OCI-M1 (cell line): ENCODE measurements around the gene SNF8.
"Not testable (repeated sequence)": the region's sequence is repeated elsewhere in the genome, so short reads cannot be mapped to it uniquely, and the experiment has no call there.

Experiments
- DNase-seq: peaks from one replicate; lab custom pipeline; 2025; lab: John Stamatoyannopoulos, UW

SNF8 gene

GRCh38 chr17:48944515-48945260, at the start of gene SNF8:
Gene SNF8 (minus strand): TSS chr17:48944842. CDS start chr17:48944734, 108 bp downstream.
- DNase-seq = peak; percentile 94

- DNase-seq = peak; percentile 43
Observed at GRCh38 chr17:48993951-48994350, 49.3 kb upstream of the SNF8 start.

GRCh38 chr17:48993305-48993704, 48.7 kb upstream of the SNF8 start:
- no peak for DNase-seq

- no peak for DNase-seq
Observed at GRCh38 chr17:48992444-48992843, 47.8 kb upstream of the SNF8 start.

GRCh38 chr17:48990882-48991357, 46.3 kb upstream of the SNF8 start:
- DNase-seq = peak; percentile 42

GRCh38 chr17:48989100-48989499, 44.5 kb upstream of the SNF8 start:
- DNase-seq = no peak

- no peak for DNase-seq
Observed at GRCh38 chr17:48985436-48986245, 41.0 kb upstream of the SNF8 start.

- DNase-seq = no peak
Observed at GRCh38 chr17:48981927-48982539, 37.4 kb upstream of the SNF8 start.

- DNase-seq = no peak
Observed at GRCh38 chr17:48973806-48974205, 29.2 kb upstream of the SNF8 start.

GRCh38 chr17:48972749-48973097, 28.1 kb upstream of the SNF8 start:
- DNase-seq = no peak

- DNase-seq = no peak
Observed at GRCh38 chr17:48970865-48971687, 26.4 kb upstream of the SNF8 start.

- peak; percentile 38 for DNase-seq
Observed at GRCh38 chr17:48970224-48970623, 25.6 kb upstream of the SNF8 start.

GRCh38 chr17:48961516-48962233, 17.0 kb upstream of the SNF8 start:
- peak; percentile 29 for DNase-seq

GRCh38 chr17:48960834-48961515, 16.3 kb upstream of the SNF8 start:
- DNase-seq = no peak

GRCh38 chr17:48954300-48954755, 9.7 kb upstream of the SNF8 start:
- peak; percentile 79 for DNase-seq

- DNase-seq = no peak
Observed at GRCh38 chr17:48952904-48953303, 8.3 kb upstream of the SNF8 start.

- no peak for DNase-seq
Observed at GRCh38 chr17:48951572-48951971, 6.9 kb upstream of the SNF8 start.

- not testable (repeated sequence) for DNase-seq
Observed at GRCh38 chr17:48945261-48945651, 614 bp upstream of the SNF8 start.

- DNase-seq = no peak
Observed at GRCh38 chr17:48933035-48933434, 11.6 kb downstream of the SNF8 start.

- no peak for DNase-seq
Observed at GRCh38 chr17:48930435-48930873, 14.2 kb downstream of the SNF8 start.

- no peak for DNase-seq
Observed at GRCh38 chr17:48929812-48930165, 14.9 kb downstream of the SNF8 start.
